ENCODE results near the gene LRP1B. TPM values are rescaled to one million over a fixed set of nuclear protein-coding genes. Genes with fewer than 3 reads are reported as not detected.

Gene LRP1B
- polyA plus RNA-seq, 1 of the 3 experiments (the other 2 are of a cell fraction) = 0.28 TPM

DNA sequence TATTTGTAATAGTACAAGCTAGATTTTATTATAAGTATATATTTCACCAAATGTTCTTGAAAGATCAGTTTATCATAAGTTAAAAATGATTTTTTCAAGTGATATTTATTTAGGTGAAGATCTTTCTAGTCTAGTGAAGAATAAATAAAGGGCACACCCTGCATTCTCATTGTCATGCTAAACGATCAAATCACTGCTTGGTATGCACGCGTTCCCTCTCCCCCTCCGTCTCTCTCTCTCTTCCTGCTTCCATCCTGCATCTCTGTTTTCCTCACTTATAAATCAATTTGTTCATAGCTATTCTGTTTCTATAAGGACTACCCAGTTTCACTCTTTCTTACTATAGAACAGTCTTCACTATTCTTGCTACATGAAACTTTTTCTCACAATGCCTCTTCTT, 1067.4 kb downstream of the LRP1B start:
- Histone ChIP-seq H3F3A (replicated peaks; ENCODE audit: insufficient read depth) (no peaks in the 10 kb centered on the region), H3K4me2 (no peak overlapping the region), H3K9ac (no peak overlapping the region), H3K27me3 (ENCODE audit: insufficient read depth) (no peaks in the 10 kb centered on the region), H3K79me2 (ENCODE audit: insufficient read depth) (no peaks in the 10 kb centered on the region), H3K4me3 (ENCODE audit: low read depth in 2 of 2, low read length in 1 of 2) (no peak overlapping the region), H3K9me3 (no peaks in the 10 kb centered on the region), H3K27ac (ENCODE audit: low read depth in 2 of 2, low read length in 1 of 2) (no peak overlapping the region), H3K4me1 (ENCODE audit: control insufficient read depth in 1 of 2, insufficient read depth in 2 of 2, low read depth in 1 of 2, low read length in 1 of 2) (no peaks in the 10 kb centered on the region; a peak in 1 of 4 replicates), H4K20me1 (ENCODE audit: insufficient read depth) (no peaks in the 10 kb centered on the region), H2AFZ (ENCODE audit: low read depth) (no peak overlapping the region), H3K36me3 (replicated peaks in 1 of 2; ENCODE audit: control insufficient read depth in 1 of 2, insufficient read depth in 2 of 2, low read length in 1 of 2) (no peaks in the 10 kb centered on the region), H3K9me2 (no peaks in the 10 kb centered on the region)
- ChIA-PET CTCF (no interaction called here), POLR2A (no interaction called here)
- 85% methylated on average over 4 of the region's 4 CpGs for WGBS (ENCODE audit: low lambda C conversion rate)
- DNase-seq = no peak
- TF ChIP-seq, protein P1, sequence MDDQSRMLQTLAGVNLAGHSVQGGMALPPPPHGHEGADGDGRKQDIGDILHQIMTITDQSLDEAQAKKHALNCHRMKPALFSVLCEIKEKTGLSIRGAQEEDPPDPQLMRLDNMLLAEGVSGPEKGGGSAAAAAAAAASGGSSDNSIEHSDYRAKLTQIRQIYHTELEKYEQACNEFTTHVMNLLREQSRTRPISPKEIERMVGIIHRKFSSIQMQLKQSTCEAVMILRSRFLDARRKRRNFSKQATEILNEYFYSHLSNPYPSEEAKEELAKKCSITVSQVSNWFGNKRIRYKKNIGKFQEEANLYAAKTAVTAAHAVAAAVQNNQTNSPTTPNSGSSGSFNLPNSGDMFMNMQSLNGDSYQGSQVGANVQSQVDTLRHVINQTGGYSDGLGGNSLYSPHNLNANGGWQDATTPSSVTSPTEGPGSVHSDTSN (IDR thresholded peaks at IDR 0.05) = no peak
- TF ChIP-seq, protein P2, sequence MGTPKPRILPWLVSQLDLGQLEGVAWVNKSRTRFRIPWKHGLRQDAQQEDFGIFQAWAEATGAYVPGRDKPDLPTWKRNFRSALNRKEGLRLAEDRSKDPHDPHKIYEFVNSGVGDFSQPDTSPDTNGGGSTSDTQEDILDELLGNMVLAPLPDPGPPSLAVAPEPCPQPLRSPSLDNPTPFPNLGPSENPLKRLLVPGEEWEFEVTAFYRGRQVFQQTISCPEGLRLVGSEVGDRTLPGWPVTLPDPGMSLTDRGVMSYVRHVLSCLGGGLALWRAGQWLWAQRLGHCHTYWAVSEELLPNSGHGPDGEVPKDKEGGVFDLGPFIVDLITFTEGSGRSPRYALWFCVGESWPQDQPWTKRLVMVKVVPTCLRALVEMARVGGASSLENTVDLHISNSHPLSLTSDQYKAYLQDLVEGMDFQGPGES (IDR thresholded peaks at IDR 0.05; ENCODE audit: low read depth, low read length) = no peak
- TF ChIP-seq MEF2A (IDR thresholded peaks at IDR 0.05; ENCODE audit: borderline replicate concordance, low read depth) = no peak
- TF ChIP-seq TCF12 (IDR thresholded peaks at IDR 0.05) = no peak
- TF ChIP-seq, protein P3, sequence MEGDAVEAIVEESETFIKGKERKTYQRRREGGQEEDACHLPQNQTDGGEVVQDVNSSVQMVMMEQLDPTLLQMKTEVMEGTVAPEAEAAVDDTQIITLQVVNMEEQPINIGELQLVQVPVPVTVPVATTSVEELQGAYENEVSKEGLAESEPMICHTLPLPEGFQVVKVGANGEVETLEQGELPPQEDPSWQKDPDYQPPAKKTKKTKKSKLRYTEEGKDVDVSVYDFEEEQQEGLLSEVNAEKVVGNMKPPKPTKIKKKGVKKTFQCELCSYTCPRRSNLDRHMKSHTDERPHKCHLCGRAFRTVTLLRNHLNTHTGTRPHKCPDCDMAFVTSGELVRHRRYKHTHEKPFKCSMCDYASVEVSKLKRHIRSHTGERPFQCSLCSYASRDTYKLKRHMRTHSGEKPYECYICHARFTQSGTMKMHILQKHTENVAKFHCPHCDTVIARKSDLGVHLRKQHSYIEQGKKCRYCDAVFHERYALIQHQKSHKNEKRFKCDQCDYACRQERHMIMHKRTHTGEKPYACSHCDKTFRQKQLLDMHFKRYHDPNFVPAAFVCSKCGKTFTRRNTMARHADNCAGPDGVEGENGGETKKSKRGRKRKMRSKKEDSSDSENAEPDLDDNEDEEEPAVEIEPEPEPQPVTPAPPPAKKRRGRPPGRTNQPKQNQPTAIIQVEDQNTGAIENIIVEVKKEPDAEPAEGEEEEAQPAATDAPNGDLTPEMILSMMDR (IDR thresholded peaks at IDR 0.05) = no peak
- no peak for TF ChIP-seq EZH2phosphoT487 (IDR thresholded peaks at IDR 0.05; ENCODE audit: borderline replicate concordance, low read depth)
- TF ChIP-seq, protein P4, sequence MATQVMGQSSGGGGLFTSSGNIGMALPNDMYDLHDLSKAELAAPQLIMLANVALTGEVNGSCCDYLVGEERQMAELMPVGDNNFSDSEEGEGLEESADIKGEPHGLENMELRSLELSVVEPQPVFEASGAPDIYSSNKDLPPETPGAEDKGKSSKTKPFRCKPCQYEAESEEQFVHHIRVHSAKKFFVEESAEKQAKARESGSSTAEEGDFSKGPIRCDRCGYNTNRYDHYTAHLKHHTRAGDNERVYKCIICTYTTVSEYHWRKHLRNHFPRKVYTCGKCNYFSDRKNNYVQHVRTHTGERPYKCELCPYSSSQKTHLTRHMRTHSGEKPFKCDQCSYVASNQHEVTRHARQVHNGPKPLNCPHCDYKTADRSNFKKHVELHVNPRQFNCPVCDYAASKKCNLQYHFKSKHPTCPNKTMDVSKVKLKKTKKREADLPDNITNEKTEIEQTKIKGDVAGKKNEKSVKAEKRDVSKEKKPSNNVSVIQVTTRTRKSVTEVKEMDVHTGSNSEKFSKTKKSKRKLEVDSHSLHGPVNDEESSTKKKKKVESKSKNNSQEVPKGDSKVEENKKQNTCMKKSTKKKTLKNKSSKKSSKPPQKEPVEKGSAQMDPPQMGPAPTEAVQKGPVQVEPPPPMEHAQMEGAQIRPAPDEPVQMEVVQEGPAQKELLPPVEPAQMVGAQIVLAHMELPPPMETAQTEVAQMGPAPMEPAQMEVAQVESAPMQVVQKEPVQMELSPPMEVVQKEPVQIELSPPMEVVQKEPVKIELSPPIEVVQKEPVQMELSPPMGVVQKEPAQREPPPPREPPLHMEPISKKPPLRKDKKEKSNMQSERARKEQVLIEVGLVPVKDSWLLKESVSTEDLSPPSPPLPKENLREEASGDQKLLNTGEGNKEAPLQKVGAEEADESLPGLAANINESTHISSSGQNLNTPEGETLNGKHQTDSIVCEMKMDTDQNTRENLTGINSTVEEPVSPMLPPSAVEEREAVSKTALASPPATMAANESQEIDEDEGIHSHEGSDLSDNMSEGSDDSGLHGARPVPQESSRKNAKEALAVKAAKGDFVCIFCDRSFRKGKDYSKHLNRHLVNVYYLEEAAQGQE (IDR thresholded peaks at IDR 0.05; ENCODE audit: low read depth, low read length) = no peak
- TF ChIP-seq MXI1 (IDR thresholded peaks at IDR 0.05; ENCODE audit: low read depth, low read length) = no peak
- no peak for TF ChIP-seq POLR2AphosphoS5 (IDR thresholded peaks at IDR 0.05; ENCODE audit: low read depth, low read length)
- TF ChIP-seq RXRA (IDR thresholded peaks at IDR 0.05; ENCODE audit: borderline replicate concordance, low read depth) = no peak
- TF ChIP-seq RCOR1 (IDR thresholded peaks at IDR 0.05; ENCODE audit: low read length) = no peak
- no peak for TF ChIP-seq EP300 (IDR thresholded peaks at IDR 0.05; ENCODE audit: borderline replicate concordance in 1 of 2, low read depth in 1 of 2, low read length in 1 of 2)
- TF ChIP-seq NFIC (IDR thresholded peaks at IDR 0.05; ENCODE audit: borderline replicate concordance) = no peak
- TF ChIP-seq JUND (IDR thresholded peaks at IDR 0.05) = no peak
- no peak for TF ChIP-seq SIN3A (IDR thresholded peaks at IDR 0.05; ENCODE audit: borderline replicate concordance, low read depth, low read length)
- TF ChIP-seq, protein P5, sequence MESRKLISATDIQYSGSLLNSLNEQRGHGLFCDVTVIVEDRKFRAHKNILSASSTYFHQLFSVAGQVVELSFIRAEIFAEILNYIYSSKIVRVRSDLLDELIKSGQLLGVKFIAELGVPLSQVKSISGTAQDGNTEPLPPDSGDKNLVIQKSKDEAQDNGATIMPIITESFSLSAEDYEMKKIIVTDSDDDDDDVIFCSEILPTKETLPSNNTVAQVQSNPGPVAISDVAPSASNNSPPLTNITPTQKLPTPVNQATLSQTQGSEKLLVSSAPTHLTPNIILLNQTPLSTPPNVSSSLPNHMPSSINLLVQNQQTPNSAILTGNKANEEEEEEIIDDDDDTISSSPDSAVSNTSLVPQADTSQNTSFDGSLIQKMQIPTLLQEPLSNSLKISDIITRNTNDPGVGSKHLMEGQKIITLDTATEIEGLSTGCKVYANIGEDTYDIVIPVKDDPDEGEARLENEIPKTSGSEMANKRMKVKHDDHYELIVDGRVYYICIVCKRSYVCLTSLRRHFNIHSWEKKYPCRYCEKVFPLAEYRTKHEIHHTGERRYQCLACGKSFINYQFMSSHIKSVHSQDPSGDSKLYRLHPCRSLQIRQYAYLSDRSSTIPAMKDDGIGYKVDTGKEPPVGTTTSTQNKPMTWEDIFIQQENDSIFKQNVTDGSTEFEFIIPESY (IDR thresholded peaks at IDR 0.05; ENCODE audit: borderline replicate concordance, low read depth) = no peak
- no peak for TF ChIP-seq YY1 (IDR thresholded peaks at IDR 0.05; ENCODE audit: low read depth)
- TF ChIP-seq, protein P6, sequence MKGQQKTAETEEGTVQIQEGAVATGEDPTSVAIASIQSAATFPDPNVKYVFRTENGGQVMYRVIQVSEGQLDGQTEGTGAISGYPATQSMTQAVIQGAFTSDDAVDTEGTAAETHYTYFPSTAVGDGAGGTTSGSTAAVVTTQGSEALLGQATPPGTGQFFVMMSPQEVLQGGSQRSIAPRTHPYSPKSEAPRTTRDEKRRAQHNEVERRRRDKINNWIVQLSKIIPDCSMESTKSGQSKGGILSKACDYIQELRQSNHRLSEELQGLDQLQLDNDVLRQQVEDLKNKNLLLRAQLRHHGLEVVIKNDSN (IDR thresholded peaks at IDR 0.05; ENCODE audit: borderline replicate concordance, low read depth) = no peak
- TF ChIP-seq FOSL2 (IDR thresholded peaks at IDR 0.05; ENCODE audit: borderline replicate concordance, low read depth) = no peak
